Psoas muscle (tissue), 8 donors: ENCODE measurements around the gene SSNA1. TPM values are rescaled to one million over a fixed set of nuclear protein-coding genes. Genes with fewer than 3 reads are reported as not detected.

Experiments used
- ATAC-seq, 4 donors: fragments of 200-7000 bp; cut with Tn5 transposase; one replicate each; pipeline ENCODE4 v1.9.1; 2020; ENCODE audit warnings: moderate library complexity in 3 of 4, mild to moderate bottlenecking in 2 of 4
- DNase-seq, 2 donors: peaks; one replicate each; pipeline ENCODE4 v3.0.0-alpha.2; 2020
- H3K27ac ChIP-seq: fragments of 200-600 bp; one replicate; pipeline ENCODE4 v1.8.0; 2022
- H3K27me3 ChIP-seq, 3 donors: fragments of 200-600 bp in 1 of 3; one replicate each; pipeline versions ENCODE4 v1.6.1 to v1.8.0; 2013 to 2022; ENCODE audit warnings: low read length in 2 of 3, mild to moderate bottlenecking in 2 of 3, moderate library complexity in 1 of 3; ENCODE audit not compliant: insufficient read depth in 3 of 3
- H3K36me3 ChIP-seq, 2 donors: fragments of 200-600 bp in 1 of 2; one replicate each; pipeline versions ENCODE4 v1.6.1 to v1.8.0; 2013 to 2022; ENCODE audit warnings: low read depth in 1 of 2, mild to moderate bottlenecking in 1 of 2, moderate library complexity in 1 of 2; ENCODE audit not compliant: insufficient read depth in 1 of 2
- H3K4me1 ChIP-seq: fragments of 200-600 bp; one replicate; pipeline ENCODE4 v1.8.0; 2022
- H3K4me3 ChIP-seq: fragments of 200-600 bp; one replicate; pipeline ENCODE4 v1.8.0; 2022; ENCODE audit warnings: mild to moderate bottlenecking
- H3K9me3 ChIP-seq: fragments of 200-600 bp; one replicate; pipeline ENCODE4 v1.8.0; 2022
- WGBS, 3 donors: extraction: QIAGEN DNeasy Blood & Tissue Kit; methylation state at CpG; one replicate each; pipeline versions ENCODE4 v1.1.6 to v1.1.7; 2013; 5-methylcytosine and 5-hydroxymethylcytosine counted together
- intact Hi-C, 2 donors: fragments of 100-400 bp; cut with DNase I; formaldehyde crosslinking; loops; one replicate each; pipeline versions ENCODE4 v1.11.0 to v1.14.2; 2022
- polyA plus RNA-seq, 3 donors: library from polyadenylated mRNA; stranded (reverse); fragments of 200-250 nt; gene quantifications; one replicate each; pipeline ENCODE4 v1.2.3, GENCODE V29; 2013
- total RNA-seq, 4 donors: library from RNA; stranded (reverse); fragmentation: NEBNext Ultra II Directional in 2 of 4; extraction: Animal tissue kit (Norgen Biotek cat#: 25700) in 2 of 4; gene quantifications; one replicate each; pipeline versions ENCODE4 v1.2.1 to v1.2.4, GENCODE V29; 2021 to 2023
- TF ChIP-seq, protein P1 (sequence below): fragments of 200-600 bp; IDR thresholded peaks from one replicate; pipeline ENCODE4 v1.8.0; 2022; ENCODE audit warnings: antibody characterized with exemption
- donor health status: healthy with polysubstance abuse.
- donor health status: DM: no; HTN: no; CAD: no; lungs with moderate emphysema.
- donor health status: Bipolar disorder and iron deficiency.
- donor health status: healthy.
- donor health status: DM: yes; HTN: yes; CAD: no.
- donor health status: DM: no; HTN: no; CAD: no.
- donor health status: DM: no; HTN: no; CAD: no.
- donor health status: DM: yes; HTN: yes; CAD: no.

Gene SSNA1
- total and polyA plus RNA-seq, 7 donors = 51.5 to 176 (median 65.4) TPM

DNA sequence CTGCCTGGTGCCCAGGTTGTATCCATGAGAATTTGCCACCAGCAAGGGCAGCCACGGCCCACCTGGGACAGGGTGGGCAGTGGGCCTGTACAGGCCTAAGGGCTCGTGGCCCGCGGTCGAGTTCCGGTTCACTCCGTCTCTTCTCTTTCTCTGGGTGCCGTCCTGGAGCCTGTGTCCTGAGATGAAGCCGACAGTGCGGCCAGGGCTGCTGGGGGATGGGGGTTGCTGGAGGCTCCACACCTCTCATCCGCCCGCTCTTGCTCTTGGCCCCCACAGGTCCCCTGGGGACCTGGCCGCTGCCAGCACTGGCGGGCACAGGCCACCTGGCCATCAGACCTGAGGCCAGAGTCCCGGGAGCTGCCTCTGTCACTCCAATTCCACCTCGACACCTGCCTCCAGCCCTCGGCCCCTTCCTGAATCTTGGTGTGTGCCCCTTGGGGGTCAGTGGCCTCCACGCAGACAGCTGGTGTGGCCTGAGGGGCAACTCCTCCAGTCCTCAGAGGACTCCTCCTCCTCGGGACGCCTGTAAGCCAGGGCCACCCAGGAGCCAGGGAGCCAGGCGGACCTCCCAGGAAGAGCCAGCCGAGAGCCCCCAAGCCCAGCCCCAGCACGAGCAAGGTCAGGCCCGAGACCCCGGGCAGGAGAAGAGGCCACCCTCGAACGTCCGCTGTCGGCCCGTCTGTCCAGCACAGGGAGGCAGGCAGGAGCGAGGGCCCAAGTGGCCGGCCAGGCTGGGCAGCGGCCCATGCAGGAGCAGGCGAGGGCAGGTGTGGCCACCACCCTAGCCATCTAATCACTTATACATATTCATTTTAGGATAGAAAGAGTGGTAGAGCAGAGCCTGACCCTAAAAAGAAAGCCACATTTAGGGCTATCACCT is 23.9 kb upstream of the SSNA1 start:
- no peaks in the 10 kb centered on the region for H3K9me3 ChIP-seq
- DNase-seq = no peak
- intact Hi-C loops = no loop called here
- peaks cover 0 to 95% (median 58%) of the 10 kb centered on the region in 3 donors for H3K27me3 ChIP-seq
- no peak overlapping the region for H3K27ac ChIP-seq
- WGBS, 3 donors = 53 to 55% (median 54%) methylated on average over 30 to 34 of the region's 34 CpGs
- ATAC-seq = no peak
- H3K4me1 ChIP-seq = peaks cover 25% of the 10 kb centered on the region
- TF ChIP-seq, protein P1, sequence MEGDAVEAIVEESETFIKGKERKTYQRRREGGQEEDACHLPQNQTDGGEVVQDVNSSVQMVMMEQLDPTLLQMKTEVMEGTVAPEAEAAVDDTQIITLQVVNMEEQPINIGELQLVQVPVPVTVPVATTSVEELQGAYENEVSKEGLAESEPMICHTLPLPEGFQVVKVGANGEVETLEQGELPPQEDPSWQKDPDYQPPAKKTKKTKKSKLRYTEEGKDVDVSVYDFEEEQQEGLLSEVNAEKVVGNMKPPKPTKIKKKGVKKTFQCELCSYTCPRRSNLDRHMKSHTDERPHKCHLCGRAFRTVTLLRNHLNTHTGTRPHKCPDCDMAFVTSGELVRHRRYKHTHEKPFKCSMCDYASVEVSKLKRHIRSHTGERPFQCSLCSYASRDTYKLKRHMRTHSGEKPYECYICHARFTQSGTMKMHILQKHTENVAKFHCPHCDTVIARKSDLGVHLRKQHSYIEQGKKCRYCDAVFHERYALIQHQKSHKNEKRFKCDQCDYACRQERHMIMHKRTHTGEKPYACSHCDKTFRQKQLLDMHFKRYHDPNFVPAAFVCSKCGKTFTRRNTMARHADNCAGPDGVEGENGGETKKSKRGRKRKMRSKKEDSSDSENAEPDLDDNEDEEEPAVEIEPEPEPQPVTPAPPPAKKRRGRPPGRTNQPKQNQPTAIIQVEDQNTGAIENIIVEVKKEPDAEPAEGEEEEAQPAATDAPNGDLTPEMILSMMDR = no peak
- H3K4me3 ChIP-seq = no peak overlapping the region
- no peaks in the 10 kb centered on the region for H3K36me3 ChIP-seq

DNA sequence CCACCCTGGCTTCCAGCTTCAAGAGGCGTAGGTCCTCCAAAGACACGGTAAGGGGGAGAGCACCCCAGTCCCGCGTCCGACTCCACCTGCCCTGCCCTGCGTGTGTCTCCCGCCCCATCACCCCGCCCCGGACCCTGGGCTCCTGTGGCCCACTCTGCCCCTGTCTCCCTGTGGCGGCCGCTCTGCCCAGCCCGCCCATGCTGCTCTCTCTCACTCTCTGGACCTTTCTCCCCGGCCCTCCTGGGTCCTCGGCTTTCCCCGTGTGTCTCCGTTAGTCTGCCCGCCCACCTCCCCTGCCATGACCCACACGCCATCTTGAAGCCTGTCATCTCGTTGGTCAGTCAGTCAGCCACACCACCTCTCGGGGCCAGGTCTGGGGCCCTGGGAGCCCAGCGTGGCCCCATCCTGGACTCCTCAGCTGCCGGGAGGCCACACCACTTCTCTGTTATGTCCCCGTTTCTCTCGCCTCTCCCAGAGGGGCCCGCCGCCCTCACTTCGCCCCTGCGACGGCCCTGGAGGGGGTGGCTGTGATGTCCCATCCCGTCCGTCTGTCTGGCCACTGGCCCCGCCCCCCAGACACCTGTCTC is 23.1 kb upstream of the SSNA1 start:
- Histone ChIP-seq H3K9me3 (no peaks in the 10 kb centered on the region), H3K27ac (no peak overlapping the region), H3K27me3 (peaks cover 0 to 95% (median 54%) of the 10 kb centered on the region in 3 donors), H3K4me3 (no peak overlapping the region), H3K36me3 (no peaks in the 10 kb centered on the region), H3K4me1 (peaks cover 29% of the 10 kb centered on the region)
- DNase-seq (no peak), ATAC-seq (no peak)
- WGBS, 3 donors = 71 to 78% (median 76%) methylated on average over 25 to 32 of the region's 32 CpGs
- TF ChIP-seq, protein P1 = no peak
- intact Hi-C loops = no loop called here

DNA sequence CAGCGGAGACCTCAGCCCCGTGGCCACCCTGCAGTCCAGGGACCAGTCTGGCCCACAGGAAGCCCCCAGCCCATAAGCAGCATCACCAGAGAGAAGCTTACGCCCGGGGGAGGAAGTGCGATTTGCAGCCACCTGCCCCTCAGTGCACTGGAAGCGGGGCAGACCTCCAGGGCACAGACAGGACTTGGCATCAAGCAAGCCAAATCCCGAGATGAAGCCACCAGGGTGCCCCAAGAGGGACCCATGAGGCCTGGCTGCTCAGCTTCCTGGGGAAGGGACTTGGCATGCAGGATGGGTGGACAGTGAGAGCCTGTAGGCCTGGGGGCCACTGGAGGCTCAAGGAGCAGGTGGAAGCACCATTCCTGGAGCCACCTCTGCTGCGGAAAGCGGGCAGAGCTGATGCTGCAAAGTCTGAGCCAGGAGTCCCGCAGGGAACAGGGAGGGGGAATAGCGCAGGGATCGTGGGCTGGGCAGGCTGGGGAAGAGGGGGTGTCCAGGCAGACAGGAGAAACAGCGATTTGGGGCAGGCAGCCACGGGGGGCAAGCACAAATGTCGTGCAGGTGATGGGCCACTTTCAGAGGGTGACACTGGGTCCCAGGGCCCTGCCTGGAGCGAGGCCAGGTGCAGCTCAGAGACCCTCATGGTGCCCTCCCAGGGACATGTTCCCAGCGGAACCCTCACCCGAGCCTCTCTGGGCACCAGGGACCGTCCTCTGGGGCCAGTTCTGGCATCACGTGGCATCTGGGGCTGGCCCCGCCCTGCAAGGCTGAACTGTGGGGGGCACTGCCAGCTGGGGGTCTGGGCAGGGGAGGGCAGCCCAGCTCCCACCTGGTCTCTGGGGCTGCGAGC is 21.9 kb upstream of the SSNA1 start:
- Histone ChIP-seq H3K36me3 (no peaks in the 10 kb centered on the region), H3K9me3 (no peaks in the 10 kb centered on the region), H3K4me3 (no peak overlapping the region), H3K4me1 (peaks cover 29% of the 10 kb centered on the region), H3K27me3 (peaks cover 0 to 97% (median 47%) of the 10 kb centered on the region in 3 donors), H3K27ac (no peak overlapping the region)
- ATAC-seq = no peak
- no peak for DNase-seq
- intact Hi-C loops = no loop called here
- 53 to 64% (median 57%) methylated on average over 19 to 22 of the region's 22 CpGs for WGBS, 3 donors
- TF ChIP-seq, protein P1 = no peak

DNA sequence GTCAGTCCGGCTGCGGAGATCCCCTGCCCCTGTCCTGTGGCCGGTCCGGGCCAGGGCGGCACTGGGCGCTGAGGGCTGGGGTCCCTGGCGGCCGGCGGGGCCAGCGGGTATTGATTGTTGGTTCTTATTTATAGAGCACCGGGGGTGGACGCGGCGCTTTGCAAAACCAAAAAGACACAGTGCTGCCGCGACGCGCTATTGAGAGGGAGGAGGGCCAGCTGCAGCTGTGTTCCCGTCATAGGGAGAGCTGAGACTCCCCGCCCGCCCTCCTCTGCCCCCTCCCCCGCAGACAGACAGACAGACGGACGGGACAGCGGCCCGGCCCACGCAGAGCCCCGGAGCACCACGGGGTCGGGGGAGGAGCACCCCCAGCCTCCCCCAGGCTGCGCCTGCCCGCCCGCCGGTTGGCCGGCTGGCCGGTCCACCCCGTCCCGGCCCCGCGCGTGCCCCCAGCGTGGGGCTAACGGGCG is 21.2 kb upstream of the SSNA1 start:
- H3K4me1 ChIP-seq = peaks cover 29% of the 10 kb centered on the region
- intact Hi-C loops = no loop called here
- 20 to 35% (median 28%) methylated on average over 19 to 44 of the region's 44 CpGs for WGBS, 3 donors
- ATAC-seq (no peak), DNase-seq (no peak)
- no peaks in the 10 kb centered on the region for H3K9me3 ChIP-seq
- H3K27ac ChIP-seq = no peak overlapping the region
- H3K27me3 ChIP-seq = peaks cover 0 to 90% (median 47%) of the 10 kb centered on the region in 3 donors
- TF ChIP-seq, protein P1 = no peak
- no peaks in the 10 kb centered on the region for H3K36me3 ChIP-seq
- H3K4me3 ChIP-seq = no peak overlapping the region
